22Rv1 (cell line): ENCODE measurements around the gene OR51T1.

Source experiments
- H3K27ac ChIP-seq: fragments of 450-650 bp; 2 replicates; pipeline ENCODE4 v1.5.1; 2017
- CTCF ChIP-seq: fragments of 450-650 bp; IDR thresholded peaks from 2 replicates; pipeline ENCODE4 v1.5.1; 2017; ENCODE audit warnings: mild to moderate bottlenecking
- ZFX ChIP-seq: fragments of 450-650 bp; IDR thresholded peaks from 2 replicates; pipeline ENCODE4 v1.6.1; 2017; ENCODE audit warnings: antibody characterized with exemption, borderline replicate concordance

Gene OR51T1

DNA sequence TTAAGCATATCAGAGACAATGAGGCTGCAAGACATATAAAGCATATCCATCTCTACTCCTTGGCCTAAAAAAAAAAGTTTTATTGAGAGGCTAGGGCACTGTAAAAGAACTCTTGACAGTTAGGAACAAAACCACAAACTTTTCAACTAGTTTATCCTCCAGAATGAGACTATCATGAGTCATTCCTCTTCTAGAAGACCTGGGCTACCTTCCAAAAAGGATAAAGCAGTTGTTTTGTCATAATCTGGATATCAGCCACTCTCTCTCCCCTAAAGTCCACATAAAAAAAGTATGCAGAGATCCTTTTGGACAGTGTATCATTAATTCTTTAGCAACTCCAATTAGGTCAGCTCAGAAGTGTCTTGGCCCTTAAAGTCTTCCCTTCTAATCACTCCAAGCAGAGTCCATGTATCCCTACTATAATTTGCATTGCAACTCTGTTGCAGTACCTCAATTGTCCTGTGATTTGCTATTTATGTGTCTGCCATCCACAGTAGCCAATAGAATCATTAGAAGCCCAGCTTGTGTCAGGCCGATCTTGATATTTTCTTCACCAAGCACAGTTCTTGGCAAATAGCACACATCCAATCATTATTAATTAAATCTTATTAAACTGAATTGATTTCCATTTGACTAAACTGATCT lies 10.4 kb downstream of the OR51T1 start:
- H3K27ac ChIP-seq = no peak overlapping the region
- no peak for TF ChIP-seq ZFX
- TF ChIP-seq CTCF = no peak

- TF ChIP-seq ZFX (no peak), CTCF (no peak)
- no peak within 1 kb of the TSS for H3K27ac ChIP-seq
Measured at GRCh38 chr11:4903484-4903883, 21.8 kb downstream of the OR51T1 start, which contains the start of gene OR51A7. TSS of gene OR51A7 (plus strand) at chr11:4903783. CDS start at chr11:4907370, 3,587 bp downstream.

GRCh38 chr11:4916581-4916980 lies 34.9 kb downstream of the OR51T1 start:
- no peak overlapping the region for H3K27ac ChIP-seq
- no peak for TF ChIP-seq ZFX
- TF ChIP-seq CTCF = no peak

GRCh38 chr11:4919250-4919649 lies 37.5 kb downstream of the OR51T1 start, which contains the start of gene OR51G2:
TSS of gene OR51G2 (minus strand) at chr11:4919350. CDS start at chr11:4915663, 3,687 bp downstream.
- no peak for TF ChIP-seq ZFX
- no peak within 1 kb of the TSS for H3K27ac ChIP-seq

DNA sequence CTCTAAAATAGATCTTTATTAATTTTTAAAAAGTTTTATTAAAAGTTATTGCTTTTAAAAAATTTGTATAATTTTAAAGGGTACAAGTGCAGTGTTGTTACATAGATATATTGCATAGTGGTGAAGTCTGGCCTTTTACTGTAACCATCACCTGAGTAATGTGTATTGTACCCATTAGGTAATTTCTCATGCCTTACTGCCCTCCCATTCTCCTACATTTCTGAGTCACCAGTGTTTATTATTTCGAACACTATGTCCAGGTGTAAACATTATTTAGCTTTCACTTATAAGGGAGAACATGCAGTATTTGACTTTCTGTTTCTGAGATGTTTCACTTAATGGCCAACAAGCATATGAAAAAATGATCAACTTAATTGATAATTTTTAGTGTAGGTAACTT lies 40.1 kb downstream of the OR51T1 start:
- no peak overlapping the region for H3K27ac ChIP-seq
- TF ChIP-seq ZFX (no peak), CTCF (no peak)

GRCh38 chr11:4922304-4922703 lies 40.6 kb downstream of the OR51T1 start:
- no peak overlapping the region for H3K27ac ChIP-seq
- no peak for TF ChIP-seq ZFX
- TF ChIP-seq CTCF = no peak

GRCh38 chr11:4924239-4924638 lies 42.5 kb downstream of the OR51T1 start, which contains the start of gene OR51G1:
TSS of gene OR51G1 (minus strand) at chr11:4924339. CDS start at chr11:4924339, 0 bp downstream.
- H3K27ac ChIP-seq = no peak within 1 kb of the TSS
- TF ChIP-seq ZFX (no peak), CTCF (no peak)

DNA sequence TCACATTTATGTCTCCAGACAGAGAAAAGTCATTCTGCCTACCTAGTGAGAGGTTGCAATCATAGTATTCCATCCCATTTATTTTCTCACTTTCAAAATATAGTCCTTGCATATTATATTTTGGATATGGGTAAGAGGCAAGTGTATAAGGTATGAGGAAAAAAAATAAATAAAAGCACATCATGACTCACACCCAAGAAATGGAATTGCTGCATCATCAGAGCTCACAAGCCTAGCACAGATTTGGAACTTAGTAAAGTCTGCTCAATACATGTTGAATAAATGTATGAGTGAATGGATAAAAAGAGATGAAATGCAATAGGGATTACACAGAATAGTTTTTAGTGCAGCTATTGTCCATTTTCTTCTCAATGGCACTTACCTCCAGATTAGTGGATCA lies 44.9 kb downstream of the OR51T1 start:
- TF ChIP-seq ZFX = no peak
- TF ChIP-seq CTCF = no peak
- H3K27ac ChIP-seq = no peak overlapping the region
